Neural crest cell (in vitro differentiated cells): ENCODE data around the gene RBP2. TPM values are rescaled to one million over a fixed set of nuclear protein-coding genes. Genes with fewer than 3 reads are reported as not detected.

Experiments
- DNase-seq: peaks from one replicate; pipeline ENCODE4 v3.0.0; 2021; ENCODE audit warnings: low read depth, mixed read lengths, low spot score
- H3K27ac Mint-ChIP-seq: one replicate; pipeline ENCODE4 v1.8.0; 2021; ENCODE audit warnings: mild to moderate bottlenecking, mixed read lengths; ENCODE audit not compliant: unreplicated experiment
- H3K27me3 Mint-ChIP-seq: 2 replicates; pipeline ENCODE4 v1.8.0; 2021; ENCODE audit warnings: low read depth, mild to moderate bottlenecking, mixed read lengths
- H3K36me3 Mint-ChIP-seq: 2 replicates; pipeline ENCODE4 v1.8.0; 2021; ENCODE audit warnings: low read depth, mild to moderate bottlenecking, mixed read lengths
- H3K4me1 Mint-ChIP-seq: 2 replicates; pipeline ENCODE4 v1.8.0; 2021; ENCODE audit warnings: mixed read lengths
- H3K4me3 Mint-ChIP-seq: one replicate; pipeline ENCODE4 v1.8.0; 2021; ENCODE audit warnings: mild to moderate bottlenecking, mixed read lengths
- H3K9me3 Mint-ChIP-seq: 2 replicates; pipeline ENCODE4 v1.8.0; 2021; ENCODE audit warnings: mixed read lengths
- CTCF ChIP-seq: fragments of 200-600 bp; sonication (generic); conservative IDR thresholded peaks from 2 replicates; pipeline ENCODE4 v1.5.0; 2021; ENCODE audit warnings: antibody characterized with exemption, mild to moderate bottlenecking
- total RNA-seq: library from RNA; stranded (reverse); gene quantifications from 2 replicates; pipeline ENCODE4 v1.2.1, GENCODE V29; 2021

RBP2 gene
- total RNA-seq, 1 donor from 2014 or later, result not detected

DNA sequence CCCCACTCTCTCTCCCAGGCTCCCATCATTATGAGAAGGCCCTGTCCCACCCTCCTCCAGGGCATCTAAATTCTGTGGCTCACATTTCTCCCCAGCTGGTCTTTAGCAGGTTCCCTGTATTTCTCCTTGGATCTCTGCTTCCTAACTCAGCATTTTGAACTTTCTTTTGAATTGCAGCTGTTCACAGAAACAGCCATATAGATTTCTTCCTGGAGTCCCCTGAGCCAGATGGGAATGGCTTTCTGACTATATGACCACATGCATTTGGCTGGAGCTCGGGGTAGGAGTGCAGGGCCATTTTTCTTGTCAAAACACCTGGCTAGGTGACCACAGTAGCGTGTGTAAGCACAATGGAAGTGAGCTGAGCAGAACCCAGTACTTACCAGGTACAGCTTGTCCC is 22.0 kb downstream of the RBP2 start:
- H3K9me3 Mint-ChIP-seq, result no peaks in the 10 kb centered on the region
- H3K4me3 Mint-ChIP-seq, result no peak overlapping the region
- H3K27ac Mint-ChIP-seq, result no peak overlapping the region
- no peaks in the 10 kb centered on the region for H3K4me1 Mint-ChIP-seq
- H3K27me3 Mint-ChIP-seq, result no peaks in the 10 kb centered on the region
- no peak for DNase-seq
- TF ChIP-seq CTCF, result no peak
- H3K36me3 Mint-ChIP-seq, result no peaks in the 10 kb centered on the region

DNA sequence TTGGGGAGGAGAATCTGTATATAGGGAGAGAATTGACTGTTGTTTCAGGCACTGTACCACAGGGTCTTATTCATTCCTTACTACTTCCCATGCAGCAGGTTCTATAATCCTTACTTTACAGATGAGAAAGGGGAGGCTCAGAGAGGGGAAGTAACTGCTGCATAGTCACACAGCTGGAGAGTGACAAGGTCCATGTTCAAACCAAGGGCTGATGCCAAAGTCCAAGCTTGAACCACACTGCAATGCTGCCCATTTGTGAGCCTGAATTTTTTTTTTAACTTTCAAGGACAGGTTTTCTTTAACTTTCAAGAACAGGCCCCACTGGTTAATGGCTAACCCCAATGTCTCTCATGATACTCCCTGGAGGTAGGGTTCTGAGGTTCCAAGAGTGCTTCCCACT is 26.2 kb downstream of the RBP2 start:
- no peak overlapping the region for H3K27ac Mint-ChIP-seq
- H3K9me3 Mint-ChIP-seq, result no peaks in the 10 kb centered on the region
- H3K4me1 Mint-ChIP-seq, result no peaks in the 10 kb centered on the region
- no peaks in the 10 kb centered on the region for H3K36me3 Mint-ChIP-seq
- TF ChIP-seq CTCF, result no peak
- H3K4me3 Mint-ChIP-seq, result no peak overlapping the region
- DNase-seq, result no peak
- H3K27me3 Mint-ChIP-seq, result no peaks in the 10 kb centered on the region

DNA sequence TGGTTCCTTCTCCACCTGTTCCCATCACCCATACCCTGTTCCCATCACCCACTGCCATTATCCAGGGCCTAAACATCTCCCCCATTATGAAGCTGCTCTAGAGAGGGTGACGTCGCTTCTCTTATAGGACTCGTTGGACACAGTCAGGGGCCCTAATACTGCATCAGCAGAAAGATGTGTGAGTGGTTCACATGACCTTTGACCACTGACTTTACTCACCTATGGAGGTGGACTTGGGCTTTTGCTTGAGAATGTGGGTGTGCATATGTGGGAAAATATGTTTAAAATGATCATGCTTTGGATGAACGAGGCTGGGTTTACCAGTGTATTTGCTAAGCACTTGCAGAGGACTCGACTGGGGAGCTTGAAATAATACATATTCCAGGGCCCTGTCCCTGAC is 26.8 kb downstream of the RBP2 start:
- TF ChIP-seq CTCF, result no peak
- Mint-ChIP-seq H3K4me1 (no peaks in the 10 kb centered on the region), H3K4me3 (no peak overlapping the region), H3K27ac (no peak overlapping the region), H3K9me3 (no peaks in the 10 kb centered on the region), H3K27me3 (no peaks in the 10 kb centered on the region), H3K36me3 (peaks cover under 1% of the 10 kb centered on the region)
- no peak for DNase-seq

- no peak for DNase-seq
- no peak for TF ChIP-seq CTCF
- no peak overlapping the region for H3K4me3 Mint-ChIP-seq
- H3K27me3 Mint-ChIP-seq, result no peaks in the 10 kb centered on the region
- no peak overlapping the region for H3K27ac Mint-ChIP-seq
- no peaks in the 10 kb centered on the region for H3K9me3 Mint-ChIP-seq
- no peaks in the 10 kb centered on the region for H3K4me1 Mint-ChIP-seq
- H3K36me3 Mint-ChIP-seq, result peaks cover 5% of the 10 kb centered on the region
These were observed 28.2 kb downstream of the RBP2 start for GRCh38 chr3:139448104-139448503.

GRCh38 chr3:139447486-139447885 is 28.8 kb downstream of the RBP2 start:
- Mint-ChIP-seq H3K36me3 (peaks cover 5% of the 10 kb centered on the region), H3K27ac (no peak overlapping the region), H3K4me1 (no peaks in the 10 kb centered on the region), H3K9me3 (no peaks in the 10 kb centered on the region), H3K4me3 (no peak overlapping the region), H3K27me3 (no peaks in the 10 kb centered on the region)
- DNase-seq, result no peak
- no peak for TF ChIP-seq CTCF

DNA sequence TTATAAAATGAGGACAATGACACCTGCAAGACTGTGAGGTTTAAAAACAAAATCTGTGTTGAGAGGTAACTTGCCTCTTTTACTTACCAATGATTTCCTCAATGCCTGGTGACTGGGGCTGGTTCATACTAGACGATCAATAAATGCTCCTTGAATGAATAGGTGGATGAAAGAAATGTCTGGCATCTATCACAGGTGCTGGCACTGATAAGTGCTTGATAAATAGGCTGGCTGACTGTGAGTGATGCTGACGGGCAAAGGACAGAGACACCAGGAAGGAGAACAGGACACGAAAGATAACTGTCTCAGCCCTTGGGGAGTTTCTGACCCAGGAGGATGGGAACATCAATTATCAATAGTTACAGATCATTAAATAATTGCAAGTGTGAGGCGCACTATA is 31.9 kb downstream of the RBP2 start:
- no peak overlapping the region for H3K27ac Mint-ChIP-seq
- peaks cover 5% of the 10 kb centered on the region for H3K36me3 Mint-ChIP-seq
- H3K4me3 Mint-ChIP-seq, result no peak overlapping the region
- no peaks in the 10 kb centered on the region for H3K27me3 Mint-ChIP-seq
- no peaks in the 10 kb centered on the region for H3K9me3 Mint-ChIP-seq
- DNase-seq, result no peak
- TF ChIP-seq CTCF, result no peak
- peaks cover 14% of the 10 kb centered on the region for H3K4me1 Mint-ChIP-seq
